Measurements from ENCODE around the gene CORO1A. TPM values are rescaled to one million over a fixed set of nuclear protein-coding genes. Genes with fewer than 3 reads are reported as not detected.

Gene CORO1A
- 5.6 and 7.0 TPM in 2 replicates for total RNA-seq (2014; rRNA removed; shearing (Covaris generic))

- Histone ChIP-seq H3K4me3 (peak within 1 kb of the TSS; percentile 69), H3K9me3 (replicated peaks) (no peaks in the 10 kb centered on the region), H3K4me1 (peaks cover 9% of the 10 kb centered on the region), H3K36me3 (no peaks in the 10 kb centered on the region), H3K27me3 (no peaks in the 10 kb centered on the region), H3K27ac (no peak within 1 kb of the TSS)
- peak; percentile 77 to 80 for DNase-seq
Observed at GRCh38 chr16:30183233-30184095, at the start of gene CORO1A. Gene CORO1A, plus strand, starts transcription at chr16:30183602. Its CDS starts 1,608 bp downstream, at chr16:30185210.

GRCh38 chr16:30136971-30137605, 46.3 kb upstream of the CORO1A start:
- H3K36me3 ChIP-seq = no peaks in the 10 kb centered on the region
- no peaks in the 10 kb centered on the region for H3K4me1 ChIP-seq
- no peaks in the 10 kb centered on the region for H3K27me3 ChIP-seq
- no peak for DNase-seq
- H3K4me3 ChIP-seq = no peak overlapping the region
- H3K9me3 ChIP-seq (replicated peaks) = no peaks in the 10 kb centered on the region
- H3K27ac ChIP-seq = no peak overlapping the region

GRCh38 chr16:30137897-30138296, 45.5 kb upstream of the CORO1A start:
- Histone ChIP-seq H3K36me3 (no peaks in the 10 kb centered on the region), H3K9me3 (replicated peaks) (no peaks in the 10 kb centered on the region), H3K4me1 (no peaks in the 10 kb centered on the region), H3K4me3 (no peak overlapping the region), H3K27me3 (no peaks in the 10 kb centered on the region), H3K27ac (no peak overlapping the region)
- no peak for DNase-seq

- no peak for DNase-seq
- no peaks in the 10 kb centered on the region for H3K36me3 ChIP-seq
- no peak overlapping the region for H3K27ac ChIP-seq
- H3K9me3 ChIP-seq (replicated peaks) = no peaks in the 10 kb centered on the region
- no peaks in the 10 kb centered on the region for H3K27me3 ChIP-seq
- H3K4me3 ChIP-seq = no peak overlapping the region
- no peaks in the 10 kb centered on the region for H3K4me1 ChIP-seq
Observed at GRCh38 chr16:30139583-30140481, 43.6 kb upstream of the CORO1A start.

GRCh38 chr16:30141750-30142149, 41.7 kb upstream of the CORO1A start:
- H3K27me3 ChIP-seq = no peaks in the 10 kb centered on the region
- H3K4me1 ChIP-seq = no peaks in the 10 kb centered on the region
- H3K9me3 ChIP-seq (replicated peaks) = no peaks in the 10 kb centered on the region
- no peak for DNase-seq
- no peak overlapping the region for H3K4me3 ChIP-seq
- H3K27ac ChIP-seq = no peak overlapping the region
- H3K36me3 ChIP-seq = no peaks in the 10 kb centered on the region

GRCh38 chr16:30142672-30143346, 40.6 kb upstream of the CORO1A start:
- no peak for DNase-seq
- H3K27me3 ChIP-seq = no peaks in the 10 kb centered on the region
- H3K4me1 ChIP-seq = no peaks in the 10 kb centered on the region
- no peaks in the 10 kb centered on the region for H3K36me3 ChIP-seq
- H3K9me3 ChIP-seq (replicated peaks) = no peaks in the 10 kb centered on the region
- no peak overlapping the region for H3K27ac ChIP-seq
- no peak overlapping the region for H3K4me3 ChIP-seq

- no peaks in the 10 kb centered on the region for H3K36me3 ChIP-seq
- no peaks in the 10 kb centered on the region for H3K27me3 ChIP-seq
- H3K27ac ChIP-seq = no peak overlapping the region
- no peak for DNase-seq
- no peaks in the 10 kb centered on the region for H3K9me3 ChIP-seq (replicated peaks)
- H3K4me1 ChIP-seq = no peaks in the 10 kb centered on the region
- H3K4me3 ChIP-seq = no peak overlapping the region
Observed at GRCh38 chr16:30143347-30143702, 40.1 kb upstream of the CORO1A start.

GRCh38 chr16:30144017-30144416, 39.4 kb upstream of the CORO1A start:
- DNase-seq = no peak
- Histone ChIP-seq H3K27me3 (no peaks in the 10 kb centered on the region), H3K36me3 (no peaks in the 10 kb centered on the region), H3K4me1 (no peaks in the 10 kb centered on the region), H3K4me3 (no peak overlapping the region), H3K27ac (no peak overlapping the region), H3K9me3 (replicated peaks) (no peaks in the 10 kb centered on the region)

- no peaks in the 10 kb centered on the region for H3K27me3 ChIP-seq
- no peak overlapping the region for H3K4me3 ChIP-seq
- H3K9me3 ChIP-seq (replicated peaks) = 0 out of 2 replicates have a peak, but pooled peaks cover 4% of the 10 kb centered on the region
- DNase-seq = no peak
- H3K36me3 ChIP-seq = no peaks in the 10 kb centered on the region
- H3K4me1 ChIP-seq = no peaks in the 10 kb centered on the region
- no peak overlapping the region for H3K27ac ChIP-seq
Observed at GRCh38 chr16:30144917-30145316, 38.5 kb upstream of the CORO1A start.

- H3K4me3 ChIP-seq = no peak overlapping the region
- DNase-seq = no peak
- 0 out of 2 replicates have a peak, but pooled peaks cover 4% of the 10 kb centered on the region for H3K9me3 ChIP-seq (replicated peaks)
- no peaks in the 10 kb centered on the region for H3K4me1 ChIP-seq
- no peak overlapping the region for H3K27ac ChIP-seq
- no peaks in the 10 kb centered on the region for H3K27me3 ChIP-seq
- H3K36me3 ChIP-seq = no peaks in the 10 kb centered on the region
Observed at GRCh38 chr16:30145657-30146056, 37.7 kb upstream of the CORO1A start.

- no peak for DNase-seq
- H3K9me3 ChIP-seq (replicated peaks) = 0 out of 2 replicates have a peak, but pooled peaks cover 4% of the 10 kb centered on the region
- no peaks in the 10 kb centered on the region for H3K4me1 ChIP-seq
- H3K27ac ChIP-seq = no peak overlapping the region
- H3K4me3 ChIP-seq = no peak overlapping the region
- no peaks in the 10 kb centered on the region for H3K27me3 ChIP-seq
- H3K36me3 ChIP-seq = no peaks in the 10 kb centered on the region
Observed at GRCh38 chr16:30147843-30148510, 35.4 kb upstream of the CORO1A start.

- H3K36me3 ChIP-seq = no peaks in the 10 kb centered on the region
- H3K4me1 ChIP-seq = no peaks in the 10 kb centered on the region
- no peak overlapping the region for H3K4me3 ChIP-seq
- 0 out of 2 replicates have a peak, but pooled peaks cover 4% of the 10 kb centered on the region for H3K9me3 ChIP-seq (replicated peaks)
- no peak overlapping the region for H3K27ac ChIP-seq
- DNase-seq = no peak
- no peaks in the 10 kb centered on the region for H3K27me3 ChIP-seq
Observed at GRCh38 chr16:30149250-30149930, 34.0 kb upstream of the CORO1A start.

- Histone ChIP-seq H3K4me3 (no peak overlapping the region), H3K27me3 (no peaks in the 10 kb centered on the region), H3K27ac (no peak overlapping the region), H3K4me1 (no peaks in the 10 kb centered on the region), H3K36me3 (no peaks in the 10 kb centered on the region), H3K9me3 (replicated peaks) (0 out of 2 replicates have a peak, but pooled peaks cover 4% of the 10 kb centered on the region)
- no peak for DNase-seq
Observed at GRCh38 chr16:30151091-30151490, 32.3 kb upstream of the CORO1A start.
